ENCODE results near the gene ATN1. TPM values are rescaled to one million over a fixed set of nuclear protein-coding genes. Genes with fewer than 3 reads are reported as not detected.

Gene ATN1
- total RNA-seq, 1 donor from 2014 or later = 144 TPM

GRCh38 chr12:6928703-6929407, 1.1 kb downstream of the ATN1 start:
- H3K4me1 Mint-ChIP-seq (ENCODE audit: unreplicated experiment) = peaks cover 74% of the 10 kb centered on the region
- peaks cover 33% of the 10 kb centered on the region for H3K36me3 Mint-ChIP-seq (ENCODE audit: low read depth, unreplicated experiment)
- no peak for DNase-seq (ENCODE audit: low spot score)
- H3K27me3 Mint-ChIP-seq (ENCODE audit: unreplicated experiment) = peaks cover 30% of the 10 kb centered on the region
- peak overlapping the region; percentile 94 for H3K27ac Mint-ChIP-seq (ENCODE audit: unreplicated experiment)
- peak overlapping the region; percentile 100 for H3K4me3 Mint-ChIP-seq (ENCODE audit: unreplicated experiment)
- TF ChIP-seq CTCF (IDR thresholded peaks at IDR 0.05; ENCODE audit: unreplicated experiment) = no peak
- no peaks in the 10 kb centered on the region for H3K9me3 Mint-ChIP-seq (ENCODE audit: unreplicated experiment)

- H3K4me1 Mint-ChIP-seq (ENCODE audit: unreplicated experiment) = peaks cover 74% of the 10 kb centered on the region
- no peaks in the 10 kb centered on the region for H3K9me3 Mint-ChIP-seq (ENCODE audit: unreplicated experiment)
- peak overlapping the region; percentile 100 for H3K4me3 Mint-ChIP-seq (ENCODE audit: unreplicated experiment)
- TF ChIP-seq CTCF (IDR thresholded peaks at IDR 0.05; ENCODE audit: unreplicated experiment) = no peak
- DNase-seq (ENCODE audit: low spot score) = no peak
- H3K27ac Mint-ChIP-seq (ENCODE audit: unreplicated experiment) = peak overlapping the region; percentile 86
- peaks cover 41% of the 10 kb centered on the region for H3K36me3 Mint-ChIP-seq (ENCODE audit: low read depth, unreplicated experiment)
- H3K27me3 Mint-ChIP-seq (ENCODE audit: unreplicated experiment) = peaks cover 27% of the 10 kb centered on the region
Measured at GRCh38 chr12:6929466-6930452, 2.0 kb downstream of the ATN1 start.

DNA sequence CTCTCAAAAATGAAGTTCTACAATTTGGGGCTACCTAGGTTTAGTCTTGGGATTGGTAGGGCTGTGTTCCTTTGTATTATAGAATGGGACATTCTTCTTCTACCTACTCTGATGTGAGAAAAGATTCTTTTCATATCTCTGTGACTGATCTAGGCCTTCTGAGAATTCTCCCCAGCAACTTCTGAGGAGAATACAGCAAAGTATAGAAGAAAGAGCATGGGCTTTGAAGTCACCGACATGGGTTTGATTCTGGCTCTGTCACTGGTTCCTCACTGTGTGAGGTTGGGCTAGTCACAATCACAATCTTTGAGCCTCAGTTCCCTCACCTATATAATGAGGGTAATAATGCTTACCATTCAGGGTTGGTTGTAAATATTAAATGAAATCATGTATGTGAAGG, 5.0 kb downstream of the ATN1 start:
- H3K4me1 Mint-ChIP-seq (ENCODE audit: unreplicated experiment) = peaks cover 65% of the 10 kb centered on the region
- H3K4me3 Mint-ChIP-seq (ENCODE audit: unreplicated experiment) = no peak overlapping the region
- no peak for TF ChIP-seq CTCF (IDR thresholded peaks at IDR 0.05; ENCODE audit: unreplicated experiment)
- peak overlapping the region; percentile 48 for H3K27ac Mint-ChIP-seq (ENCODE audit: unreplicated experiment)
- peaks cover 45% of the 10 kb centered on the region for H3K36me3 Mint-ChIP-seq (ENCODE audit: low read depth, unreplicated experiment)
- peaks cover 29% of the 10 kb centered on the region for H3K27me3 Mint-ChIP-seq (ENCODE audit: unreplicated experiment)
- H3K9me3 Mint-ChIP-seq (ENCODE audit: unreplicated experiment) = no peaks in the 10 kb centered on the region
- no peak for DNase-seq (ENCODE audit: low spot score)

GRCh38 chr12:6934110-6934509, 6.4 kb downstream of the ATN1 start:
- H3K36me3 Mint-ChIP-seq (ENCODE audit: low read depth, unreplicated experiment) = peaks cover 42% of the 10 kb centered on the region
- no peak for DNase-seq (ENCODE audit: low spot score)
- TF ChIP-seq CTCF (IDR thresholded peaks at IDR 0.05; ENCODE audit: unreplicated experiment) = no peak
- no peaks in the 10 kb centered on the region for H3K9me3 Mint-ChIP-seq (ENCODE audit: unreplicated experiment)
- H3K4me3 Mint-ChIP-seq (ENCODE audit: unreplicated experiment) = peak overlapping the region; percentile 71
- H3K27me3 Mint-ChIP-seq (ENCODE audit: unreplicated experiment) = peaks cover 25% of the 10 kb centered on the region
- H3K4me1 Mint-ChIP-seq (ENCODE audit: unreplicated experiment) = peaks cover 61% of the 10 kb centered on the region
- peak overlapping the region; percentile 93 for H3K27ac Mint-ChIP-seq (ENCODE audit: unreplicated experiment)

All from endothelial cell (in vitro differentiated cells).